ENCODE results near the gene MISP3. TPM values are rescaled to one million over a fixed set of nuclear protein-coding genes. Genes with fewer than 3 reads are reported as not detected.
A peak's percentile ranks its signal among the peaks of the same experiment; 100 is the strongest.
"Not testable (repeated sequence)": the region's sequence is repeated elsewhere in the genome, so short reads cannot be mapped to it uniquely, and the experiment has no call there.

Gene MISP3
- total RNA-seq, 1 donor from 2014 or later, result 0.79 TPM

- peak within 1 kb of the TSS; percentile 75 for H3K9ac ChIP-seq (ENCODE audit: low read length)
- H3K4me3 Mint-ChIP-seq (ENCODE audit: unreplicated experiment), result peak within 1 kb of the TSS; percentile 83
- H3K36me3 Mint-ChIP-seq (ENCODE audit: low read depth, unreplicated experiment), result no peaks in the 10 kb centered on the region
- H3K27me3 ChIP-seq (ENCODE audit: insufficient read depth, low read length), result no peaks in the 10 kb centered on the region
- H3K4me1 ChIP-seq (ENCODE audit: insufficient read depth, low read length), result peaks cover 2% of the 10 kb centered on the region
- H3K4me3 ChIP-seq (ENCODE audit: insufficient read depth, low read depth, low read length), result peak within 1 kb of the TSS; percentile 66
- H3K4me2 ChIP-seq (ENCODE audit: low read length), result peak within 1 kb of the TSS; percentile 98
- H4K20me1 ChIP-seq (ENCODE audit: insufficient read depth, low read length), result no peaks in the 10 kb centered on the region
- H3K9me3 Mint-ChIP-seq (ENCODE audit: unreplicated experiment), result no peaks in the 10 kb centered on the region
- no peaks in the 10 kb centered on the region for H3K4me1 Mint-ChIP-seq (ENCODE audit: low read depth, unreplicated experiment)
- H3K27me3 Mint-ChIP-seq (ENCODE audit: low read depth, unreplicated experiment), result peaks cover 16% of the 10 kb centered on the region
- no peak within 1 kb of the TSS for H3K27ac Mint-ChIP-seq (ENCODE audit: unreplicated experiment)
- H3K9me3 ChIP-seq (ENCODE audit: insufficient read depth, low read depth, low read length), result no peaks in the 10 kb centered on the region
- peak within 1 kb of the TSS; percentile 96 for H2AFZ ChIP-seq (ENCODE audit: low read depth, low read length)
- peak; percentile 40 for TF ChIP-seq CTCF (IDR thresholded peaks at IDR 0.05; ENCODE audit: insufficient read depth, low read depth, low read length)
- no peak for TF ChIP-seq EZH2 (IDR thresholded peaks at IDR 0.05; ENCODE audit: insufficient read depth, low read length)
- no peaks in the 10 kb centered on the region for H3K79me2 ChIP-seq (ENCODE audit: insufficient read depth, low read length)
- FAIRE-seq (no peak), DNase-seq (ENCODE audit: low read depth) (peak; percentile 37)
- H3K27ac ChIP-seq (ENCODE audit: low read depth, low read length), result no peak within 1 kb of the TSS
- no peaks in the 10 kb centered on the region for H3K36me3 ChIP-seq (ENCODE audit: insufficient read depth, low read length)
Observed at GRCh38 chr19:14031719-14032480, 40.7 kb upstream of the MISP3 start, which contains the start of gene IL27RA. Gene IL27RA, plus strand, starts transcription at chr19:14031762. Its CDS starts 111 bp downstream, at chr19:14031873.

GRCh38 chr19:14033946-14034345 lies 38.6 kb upstream of the MISP3 start:
- Mint-ChIP-seq H3K27me3 (ENCODE audit: low read depth, unreplicated experiment) (peaks cover 7% of the 10 kb centered on the region), H3K4me1 (ENCODE audit: low read depth, unreplicated experiment) (no peaks in the 10 kb centered on the region), H3K9me3 (ENCODE audit: unreplicated experiment) (no peaks in the 10 kb centered on the region), H3K36me3 (ENCODE audit: low read depth, unreplicated experiment) (peaks cover 2% of the 10 kb centered on the region), H3K4me3 (ENCODE audit: unreplicated experiment) (no peak overlapping the region), H3K27ac (ENCODE audit: unreplicated experiment) (no peak overlapping the region)
- H4K20me1 ChIP-seq (ENCODE audit: insufficient read depth, low read length), result no peaks in the 10 kb centered on the region
- H3K9me3 ChIP-seq (ENCODE audit: insufficient read depth, low read depth, low read length), result no peaks in the 10 kb centered on the region
- H3K4me1 ChIP-seq (ENCODE audit: insufficient read depth, low read length), result peaks cover 2% of the 10 kb centered on the region
- no peak overlapping the region for H3K9ac ChIP-seq (ENCODE audit: low read length)
- H2AFZ ChIP-seq (ENCODE audit: low read depth, low read length), result no peak overlapping the region
- no peak for FAIRE-seq
- H3K27ac ChIP-seq (ENCODE audit: low read depth, low read length), result no peak overlapping the region
- no peaks in the 10 kb centered on the region for H3K79me2 ChIP-seq (ENCODE audit: insufficient read depth, low read length)
- TF ChIP-seq EZH2 (IDR thresholded peaks at IDR 0.05; ENCODE audit: insufficient read depth, low read length), result no peak
- no peak for TF ChIP-seq CTCF (IDR thresholded peaks at IDR 0.05; ENCODE audit: insufficient read depth, low read depth, low read length)
- no peak for DNase-seq (ENCODE audit: low read depth)
- H3K36me3 ChIP-seq (ENCODE audit: insufficient read depth, low read length), result no peaks in the 10 kb centered on the region
- H3K27me3 ChIP-seq (ENCODE audit: insufficient read depth, low read length), result no peaks in the 10 kb centered on the region
- no peak overlapping the region for H3K4me3 ChIP-seq (ENCODE audit: insufficient read depth, low read depth, low read length)
- no peak overlapping the region for H3K4me2 ChIP-seq (ENCODE audit: low read length)

- H3K4me1 ChIP-seq (ENCODE audit: insufficient read depth, low read length); H4K20me1 ChIP-seq (ENCODE audit: insufficient read depth, low read length); DNase-seq (ENCODE audit: low read depth); H3K27ac Mint-ChIP-seq (ENCODE audit: unreplicated experiment); H2AFZ ChIP-seq (ENCODE audit: low read depth, low read length); H3K4me3 Mint-ChIP-seq (ENCODE audit: unreplicated experiment); H3K79me2 ChIP-seq (ENCODE audit: insufficient read depth, low read length); FAIRE-seq; H3K36me3 ChIP-seq (ENCODE audit: insufficient read depth, low read length); H3K27ac ChIP-seq (ENCODE audit: low read depth, low read length); H3K4me3 ChIP-seq (ENCODE audit: insufficient read depth, low read depth, low read length); H3K27me3 Mint-ChIP-seq (ENCODE audit: low read depth, unreplicated experiment); H3K9me3 Mint-ChIP-seq (ENCODE audit: unreplicated experiment); H3K9ac ChIP-seq (ENCODE audit: low read length); H3K4me1 Mint-ChIP-seq (ENCODE audit: low read depth, unreplicated experiment); H3K36me3 Mint-ChIP-seq (ENCODE audit: low read depth, unreplicated experiment); H3K4me2 ChIP-seq (ENCODE audit: low read length); H3K9me3 ChIP-seq (ENCODE audit: insufficient read depth, low read depth, low read length); H3K27me3 ChIP-seq (ENCODE audit: insufficient read depth, low read length): not testable (repeated sequence)
Observed at GRCh38 chr19:14035159-14035558, 37.4 kb upstream of the MISP3 start.
